ENCODE measurements around the gene TEX47.
A peak's percentile ranks its signal among the peaks of the same experiment; 100 is the strongest.

Gene TEX47

GRCh38 chr7:88771417-88771816 lies 24.1 kb downstream of the TEX47 start:
- no peak for DNase-seq (ENCODE audit: low read depth)
- no peak overlapping the region for H3K4me3 ChIP-seq (ENCODE audit: low read length)
- no peak for TF ChIP-seq CTCF (conservative IDR thresholded peaks at IDR 0.05; ENCODE audit: low read depth, low read length)

- DNase-seq (ENCODE audit: low read depth), result no peak
- H3K4me3 ChIP-seq (ENCODE audit: low read length), result no peak overlapping the region
- no peak for TF ChIP-seq CTCF (conservative IDR thresholded peaks at IDR 0.05; ENCODE audit: low read depth, low read length)
These were observed 33.8 kb downstream of the TEX47 start for GRCh38 chr7:88761779-88762178.

GRCh38 chr7:88760136-88760515 lies 35.4 kb downstream of the TEX47 start:
- DNase-seq (ENCODE audit: low read depth), result no peak
- peak overlapping the region; percentile 51 for H3K4me3 ChIP-seq (ENCODE audit: low read length)
- TF ChIP-seq CTCF (conservative IDR thresholded peaks at IDR 0.05; ENCODE audit: low read depth, low read length), result no peak

- H3K4me3 ChIP-seq (ENCODE audit: low read length), result peak within 1 kb of the TSS; percentile 51
- DNase-seq (ENCODE audit: low read depth), result no peak
- no peak for TF ChIP-seq CTCF (conservative IDR thresholded peaks at IDR 0.05; ENCODE audit: low read depth, low read length)
These were observed 36.1 kb downstream of the TEX47 start, which contains the start of gene ZNF804B for GRCh38 chr7:88759230-88760135. Gene ZNF804B (plus strand): TSS chr7:88759700. CDS start chr7:88759977, 277 bp downstream.

- DNase-seq (ENCODE audit: low read depth), result peak; percentile 2
- peak overlapping the region; percentile 51 for H3K4me3 ChIP-seq (ENCODE audit: low read length)
- peak; percentile 15 for TF ChIP-seq CTCF (conservative IDR thresholded peaks at IDR 0.05; ENCODE audit: low read depth, low read length)
These were observed 36.9 kb downstream of the TEX47 start for GRCh38 chr7:88758381-88759229.

- H3K4me3 ChIP-seq (ENCODE audit: low read length), result no peak overlapping the region
- no peak for TF ChIP-seq CTCF (conservative IDR thresholded peaks at IDR 0.05; ENCODE audit: low read depth, low read length)
- no peak for DNase-seq (ENCODE audit: low read depth)
These were observed 38.2 kb downstream of the TEX47 start for GRCh38 chr7:88757371-88757770.

All from retinal pigment epithelial cell (primary cell).